ENCODE results near the gene AP2A1. TPM values are rescaled to one million over a fixed set of nuclear protein-coding genes. Genes with fewer than 3 reads are reported as not detected.

Gene AP2A1
- polyA plus RNA-seq, 1 donor from 2014 or later: 40.8 TPM

GRCh38 chr19:49855277-49855675 lies 88.5 kb downstream of the AP2A1 start (continued):
- no peak for TF ChIP-seq EP300 (conservative IDR thresholded peaks at IDR 0.05; ENCODE audit: poor library complexity, severe bottlenecking)
- TF ChIP-seq EZH2 (IDR thresholded peaks at IDR 0.05; ENCODE audit: borderline replicate concordance, insufficient read depth, low read length, poor library complexity, severe bottlenecking): no peak

GRCh38 chr19:49855676-49856573 lies 89.1 kb downstream of the AP2A1 start:
- no peak overlapping the region for H3K9ac ChIP-seq (ENCODE audit: low read length)
- no peaks in the 10 kb centered on the region for H3K36me3 ChIP-seq (ENCODE audit: insufficient read depth, low read length)
- no peaks in the 10 kb centered on the region for H3K9me3 ChIP-seq (ENCODE audit: low read length)
- peaks cover 43% of the 10 kb centered on the region for H4K20me1 ChIP-seq (ENCODE audit: insufficient read depth)
- no peak overlapping the region for H3K4me3 ChIP-seq (ENCODE audit: low read length)
- no peak for TF ChIP-seq TAF1 (IDR thresholded peaks at IDR 0.05; ENCODE audit: low read depth)
- TF ChIP-seq CTCF (IDR thresholded peaks at IDR 0.05; ENCODE audit: poor library complexity, severe bottlenecking): no peak
- no peak for TF ChIP-seq REST (IDR thresholded peaks at IDR 0.05; ENCODE audit: borderline replicate concordance)
- no peak for TF ChIP-seq SMC3 (conservative IDR thresholded peaks at IDR 0.05; ENCODE audit: poor library complexity)
- no peak for TF ChIP-seq RAD21 (conservative IDR thresholded peaks at IDR 0.05)
- TF ChIP-seq EZH2 (IDR thresholded peaks at IDR 0.05; ENCODE audit: borderline replicate concordance, insufficient read depth, low read length, poor library complexity, severe bottlenecking): no peak
- TF ChIP-seq POLR2AphosphoS5 (IDR thresholded peaks at IDR 0.05): no peak
- no peak for TF ChIP-seq EP300 (conservative IDR thresholded peaks at IDR 0.05; ENCODE audit: poor library complexity, severe bottlenecking)
- no peak for TF ChIP-seq MXI1 (conservative IDR thresholded peaks at IDR 0.05; ENCODE audit: poor library complexity, severe bottlenecking)
- H3K27ac ChIP-seq (ENCODE audit: low read length): no peak overlapping the region
- no peaks in the 10 kb centered on the region for H3F3A ChIP-seq (ENCODE audit: insufficient read depth, low read length, poor library complexity, severe bottlenecking)
- peaks cover 36% of the 10 kb centered on the region for H3K79me2 ChIP-seq (replicated peaks; ENCODE audit: insufficient read depth, low read length)
- H3K4me2 ChIP-seq (ENCODE audit: low read length): no peak overlapping the region
- H2AFZ ChIP-seq (ENCODE audit: low read depth, low read length): no peak overlapping the region
- no peaks in the 10 kb centered on the region for H3K9me2 ChIP-seq (ENCODE audit: insufficient read depth, low read length)
- no peaks in the 10 kb centered on the region for H3K27me3 ChIP-seq (ENCODE audit: insufficient read depth, low read depth, low read length)

- H3K9ac ChIP-seq (ENCODE audit: low read length): no peak overlapping the region
- peaks cover 35% of the 10 kb centered on the region for H3K79me2 ChIP-seq (replicated peaks; ENCODE audit: insufficient read depth, low read length)
- H3F3A ChIP-seq (ENCODE audit: insufficient read depth, low read length, poor library complexity, severe bottlenecking): no peaks in the 10 kb centered on the region
- no peaks in the 10 kb centered on the region for H3K36me3 ChIP-seq (ENCODE audit: insufficient read depth, low read length)
- no peak overlapping the region for H2AFZ ChIP-seq (ENCODE audit: low read depth, low read length)
- no peaks in the 10 kb centered on the region for H3K9me3 ChIP-seq (ENCODE audit: low read length)
- no peak overlapping the region for H3K4me3 ChIP-seq (ENCODE audit: low read length)
- H3K27ac ChIP-seq (ENCODE audit: low read length): no peak overlapping the region
- no peak overlapping the region for H3K4me2 ChIP-seq (ENCODE audit: low read length)
- H3K9me2 ChIP-seq (ENCODE audit: insufficient read depth, low read length): no peaks in the 10 kb centered on the region
- peaks cover 43% of the 10 kb centered on the region for H4K20me1 ChIP-seq (ENCODE audit: insufficient read depth)
- no peaks in the 10 kb centered on the region for H3K27me3 ChIP-seq (ENCODE audit: insufficient read depth, low read depth, low read length)
- TF ChIP-seq EZH2 (IDR thresholded peaks at IDR 0.05; ENCODE audit: borderline replicate concordance, insufficient read depth, low read length, poor library complexity, severe bottlenecking) (no peak), RAD21 (conservative IDR thresholded peaks at IDR 0.05) (no peak), POLR2AphosphoS5 (IDR thresholded peaks at IDR 0.05) (no peak)
Observed at GRCh38 chr19:49856574-49857021, 89.8 kb downstream of the AP2A1 start.

Small RNA genes within 50 kb of the gene (small RNA-seq; reads per million reads assigned to genes)
- 0 to 0.46 (median 0) reads per million in 3 experiments for gene MIR4749
- 0 to 0.55 (median 0) reads per million in 3 experiments for gene MIR6799
- 0.90 to 1.6 (median 0.92) reads per million in 3 experiments for gene RNU6-841P

Other genes with a start within 250 kb of the AP2A1 start
- gene RCN3, start 239.0 kb upstream of the AP2A1 start, polyA plus RNA-seq: not detected in 2 replicates
- 129 and 153 TPM in 2 replicates for gene NOSIP, start 186.4 kb upstream of the AP2A1 start, polyA plus RNA-seq
- gene PRRG2, start 185.7 kb upstream of the AP2A1 start, polyA plus RNA-seq: not detected in 2 replicates
- gene PRR12, start 175.8 kb upstream of the AP2A1 start, polyA plus RNA-seq: 1.2 and 1.7 TPM in 2 replicates
- gene RRAS, start 126.9 kb upstream of the AP2A1 start, polyA plus RNA-seq: 1.2 TPM in 1 of 2 replicates, not detected in the other
- gene SCAF1, start 124.8 kb upstream of the AP2A1 start, polyA plus RNA-seq: 11.9 and 12.8 TPM in 2 replicates
- 31.3 and 39.4 TPM in 2 replicates for gene IRF3, start 101.1 kb upstream of the AP2A1 start, polyA plus RNA-seq
- 1.1 TPM in 1 of 2 replicates, not detected in the other for gene BCL2L12, start 101.1 kb upstream of the AP2A1 start, polyA plus RNA-seq
- gene PRMT1, start 89.7 kb upstream of the AP2A1 start, polyA plus RNA-seq: 610 and 682 TPM in 2 replicates
- 6.7 and 7.2 TPM in 2 replicates for gene ADM5, start 77.4 kb upstream of the AP2A1 start, polyA plus RNA-seq
- gene CPT1C, start 75.9 kb upstream of the AP2A1 start, polyA plus RNA-seq: 204 and 240 TPM in 2 replicates
- gene TSKS, start 3.7 kb upstream of the AP2A1 start, polyA plus RNA-seq: not detected in 2 replicates
- 32.9 and 35.4 TPM in 2 replicates for gene FUZ, start 46.3 kb downstream of the AP2A1 start, polyA plus RNA-seq
- 18.9 and 22.0 TPM in 2 replicates for gene MED25, start 51.3 kb downstream of the AP2A1 start, polyA plus RNA-seq
- 199 and 288 TPM in 2 replicates for gene PTOV1, start 84.2 kb downstream of the AP2A1 start, polyA plus RNA-seq
- 43.1 and 43.6 TPM in 2 replicates for gene PNKP, start 100.6 kb downstream of the AP2A1 start, polyA plus RNA-seq
- 4.8 and 7.4 TPM in 2 replicates for gene AKT1S1, start 110.4 kb downstream of the AP2A1 start, polyA plus RNA-seq
- 13.1 and 13.2 TPM in 2 replicates for gene TBC1D17, start 110.7 kb downstream of the AP2A1 start, polyA plus RNA-seq
- not detected in 2 replicates for gene IL4I1, start 129.9 kb downstream of the AP2A1 start, polyA plus RNA-seq
- 16.1 and 18.9 TPM in 2 replicates for gene ATF5, start 162.2 kb downstream of the AP2A1 start, polyA plus RNA-seq
- 24.9 and 32.2 TPM in 2 replicates for gene NUP62, start 162.5 kb downstream of the AP2A1 start, polyA plus RNA-seq
- gene SIGLEC11, start 194.2 kb downstream of the AP2A1 start, polyA plus RNA-seq: not detected in 2 replicates

Measured in neural cell (in vitro differentiated cells).